CD4-positive, alpha-beta T cell (primary cell): ENCODE results near the gene ADCY5. TPM values are rescaled to one million over a fixed set of nuclear protein-coding genes. Genes with fewer than 3 reads are reported as not detected.

Source experiments
- ATAC-seq: fragments of 200-7000 bp; cut with Tn5 transposase; one replicate; pipeline ENCODE4 v1.10.0; 2022; ENCODE audit warnings: mild to moderate bottlenecking; ENCODE audit not compliant: poor library complexity
- CTCF ChIA-PET: fragments of 350-600 bp; sonication (Branson Sonifier 250); formaldehyde crosslinking; loops from one replicate; lab custom pipeline; 2021; ENCODE audit warnings: antibody characterized with exemption, inconsistent platforms; lab: Charles Lee
- POLR2A ChIA-PET: fragments of 350-600 bp; sonication (Branson Sonifier 250); formaldehyde crosslinking; loops from one replicate; lab custom pipeline; 2021; ENCODE audit warnings: antibody characterized with exemption, inconsistent platforms; lab: Charles Lee
- DNase-seq, 14 experiments: peaks; one replicate each; pipeline ENCODE4 v3.0.0-alpha.2; 2013 to 2020; ENCODE audit warnings: mixed read lengths in 2 of 14
- H3K27ac ChIP-seq, 2 donors: one replicate each; pipeline versions ENCODE4 v1.5.1 to v1.7.0; 2013; ENCODE audit warnings: low read length in 2 of 2, low read depth in 1 of 2, mild to moderate bottlenecking in 1 of 2
- H3K27me3 ChIP-seq, 2 experiments: 1 replicate in 1 of 2; 2 replicates in 1 of 2; pipeline versions ENCODE4 v1.6.1 to v1.7.0; 2013; ENCODE audit warnings: low read length in 2 of 2, control low read depth in 1 of 2, mild to moderate bottlenecking in 1 of 2, moderate library complexity in 1 of 2; ENCODE audit not compliant: insufficient read depth in 2 of 2, control insufficient read depth in 1 of 2
- H3K36me3 ChIP-seq: one replicate; pipeline ENCODE4 v1.6.1; 2013; ENCODE audit warnings: low read length, control low read depth; ENCODE audit not compliant: insufficient read depth
- H3K4me1 ChIP-seq: one replicate; pipeline ENCODE4 v1.6.1; 2013; ENCODE audit warnings: low read length, control low read depth; ENCODE audit not compliant: insufficient read depth
- H3K4me3 ChIP-seq: one replicate; pipeline ENCODE4 v1.5.1; 2013; ENCODE audit warnings: mild to moderate bottlenecking, low read length, moderate library complexity
- H3K9me3 ChIP-seq, 2 experiments: 1 replicate in 1 of 2; 2 replicates in 1 of 2; pipeline versions ENCODE4 v1.6.1 to v1.7.0; 2013; ENCODE audit warnings: low read length in 2 of 2, mild to moderate bottlenecking in 2 of 2, control low read depth in 1 of 2, moderate library complexity in 1 of 2; ENCODE audit not compliant: control insufficient read depth in 1 of 2, insufficient read depth in 1 of 2
- H3K27ac Mint-ChIP-seq: one replicate; pipeline ENCODE4 v1.8.0; 2020; ENCODE audit warnings: mixed read lengths
- H3K27me3 Mint-ChIP-seq: one replicate; pipeline ENCODE4 v1.8.0; 2021; ENCODE audit warnings: mixed read lengths
- H3K36me3 Mint-ChIP-seq: one replicate; pipeline ENCODE4 v1.8.0; 2021; ENCODE audit warnings: low read depth, mixed read lengths
- H3K4me1 Mint-ChIP-seq: one replicate; pipeline ENCODE4 v1.8.0; 2021; ENCODE audit warnings: low read depth, mixed read lengths
- H3K4me3 Mint-ChIP-seq: one replicate; pipeline ENCODE4 v1.8.0; 2020; ENCODE audit warnings: mild to moderate bottlenecking, mixed read lengths
- H3K9me3 Mint-ChIP-seq: one replicate; pipeline ENCODE4 v1.8.0; 2020; ENCODE audit warnings: mixed read lengths
- intact Hi-C, 2 experiments: fragments of 100-400 bp; cut with DNase I in 1 of 2; cut with micrococcal nuclease in 1 of 2; formaldehyde crosslinking; loops; one replicate each; pipeline versions ENCODE4 v1.15.1 to v1.9.0; 2023 to 2025; cut with DNase I, micrococcal nuclease
- total RNA-seq, 174 experiments: library from RNA in 2 of 174; stranded (reverse) in 2 of 174; gene quantifications; one replicate each; pipeline ENCODE4 v1.2.3 and lab custom pipeline; 2021 to 2026
- TF ChIP-seq, protein P1 (sequence below): fragments of 200-600 bp; IDR thresholded peaks from one replicate; pipeline ENCODE4 v1.8.0; 2022; ENCODE audit warnings: antibody characterized with exemption, mild to moderate bottlenecking

Gene ADCY5
- total RNA-seq, 2 experiments from 2014 or later = not detected

DNA sequence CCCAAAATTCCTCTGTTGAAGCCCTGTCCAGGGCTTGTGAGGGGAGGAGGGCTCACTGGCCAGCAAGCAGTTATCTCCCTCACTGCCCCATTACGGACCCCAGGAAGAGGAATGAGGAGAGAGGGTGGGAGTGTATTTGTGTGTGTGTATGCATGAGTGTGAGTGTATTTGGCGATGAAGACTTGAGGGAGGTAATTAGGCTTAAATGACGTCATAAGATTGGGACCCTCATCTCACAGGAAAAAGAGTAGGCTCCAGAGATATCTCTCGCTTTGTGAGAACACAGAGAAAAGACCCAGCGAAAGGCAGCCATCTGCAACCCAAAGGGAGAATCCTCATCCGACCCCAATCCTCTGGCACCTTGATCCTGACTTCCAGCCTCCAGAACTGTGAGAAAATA lies 32.2 kb downstream of the ADCY5 start:
- POLR2A ChIA-PET = no interaction called here
- H3K9me3 ChIP-seq = no peaks in the 10 kb centered on the region
- CTCF ChIA-PET = no interaction called here
- ATAC-seq (no peak), DNase-seq (no peak)
- H3K27me3 Mint-ChIP-seq = peaks cover 10% of the 10 kb centered on the region
- TF ChIP-seq, protein P1, sequence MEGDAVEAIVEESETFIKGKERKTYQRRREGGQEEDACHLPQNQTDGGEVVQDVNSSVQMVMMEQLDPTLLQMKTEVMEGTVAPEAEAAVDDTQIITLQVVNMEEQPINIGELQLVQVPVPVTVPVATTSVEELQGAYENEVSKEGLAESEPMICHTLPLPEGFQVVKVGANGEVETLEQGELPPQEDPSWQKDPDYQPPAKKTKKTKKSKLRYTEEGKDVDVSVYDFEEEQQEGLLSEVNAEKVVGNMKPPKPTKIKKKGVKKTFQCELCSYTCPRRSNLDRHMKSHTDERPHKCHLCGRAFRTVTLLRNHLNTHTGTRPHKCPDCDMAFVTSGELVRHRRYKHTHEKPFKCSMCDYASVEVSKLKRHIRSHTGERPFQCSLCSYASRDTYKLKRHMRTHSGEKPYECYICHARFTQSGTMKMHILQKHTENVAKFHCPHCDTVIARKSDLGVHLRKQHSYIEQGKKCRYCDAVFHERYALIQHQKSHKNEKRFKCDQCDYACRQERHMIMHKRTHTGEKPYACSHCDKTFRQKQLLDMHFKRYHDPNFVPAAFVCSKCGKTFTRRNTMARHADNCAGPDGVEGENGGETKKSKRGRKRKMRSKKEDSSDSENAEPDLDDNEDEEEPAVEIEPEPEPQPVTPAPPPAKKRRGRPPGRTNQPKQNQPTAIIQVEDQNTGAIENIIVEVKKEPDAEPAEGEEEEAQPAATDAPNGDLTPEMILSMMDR = no peak
- intact Hi-C loops = no loop called here
- H3K27ac Mint-ChIP-seq = no peak overlapping the region
- no peaks in the 10 kb centered on the region for H3K36me3 ChIP-seq
- H3K27me3 ChIP-seq = no peaks in the 10 kb centered on the region
- H3K4me1 Mint-ChIP-seq = no peaks in the 10 kb centered on the region
- H3K4me1 ChIP-seq = no peaks in the 10 kb centered on the region
- no peak overlapping the region for H3K4me3 ChIP-seq
- no peak overlapping the region for H3K4me3 Mint-ChIP-seq
- no peaks in the 10 kb centered on the region for H3K9me3 Mint-ChIP-seq
- no peaks in the 10 kb centered on the region for H3K36me3 Mint-ChIP-seq
- no peak overlapping the region for H3K27ac ChIP-seq

DNA sequence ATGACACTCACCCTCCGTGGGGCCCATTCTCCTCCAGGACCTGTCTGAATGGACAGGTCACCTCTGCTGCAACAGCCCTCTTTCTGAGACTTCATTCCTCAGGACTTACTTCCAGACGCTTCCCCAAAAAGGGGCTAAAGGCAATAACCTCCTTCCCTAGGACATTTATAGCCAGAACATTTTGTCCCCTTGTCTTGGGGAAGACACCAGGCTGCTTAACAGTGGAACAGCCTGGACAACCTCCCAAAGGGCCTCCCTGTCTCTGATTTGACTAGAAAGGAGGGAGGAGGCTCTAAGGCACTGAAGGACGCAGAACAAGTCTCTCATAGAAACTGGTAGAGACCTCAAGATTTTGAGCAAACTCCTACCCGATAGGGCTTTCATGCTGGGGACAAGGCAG lies 32.7 kb downstream of the ADCY5 start:
- TF ChIP-seq, protein P1 = no peak
- POLR2A ChIA-PET = no interaction called here
- CTCF ChIA-PET = no interaction called here
- Histone ChIP-seq H3K4me1 (no peaks in the 10 kb centered on the region), H3K27me3 (no peaks in the 10 kb centered on the region), H3K36me3 (no peaks in the 10 kb centered on the region), H3K4me3 (no peak overlapping the region), H3K27ac (no peak overlapping the region), H3K9me3 (no peaks in the 10 kb centered on the region)
- Mint-ChIP-seq H3K36me3 (no peaks in the 10 kb centered on the region), H3K27me3 (peaks cover 10% of the 10 kb centered on the region), H3K9me3 (no peaks in the 10 kb centered on the region), H3K4me1 (no peaks in the 10 kb centered on the region), H3K4me3 (no peak overlapping the region), H3K27ac (no peak overlapping the region)
- intact Hi-C loops = no loop called here
- ATAC-seq = no peak
- no peak for DNase-seq

DNA sequence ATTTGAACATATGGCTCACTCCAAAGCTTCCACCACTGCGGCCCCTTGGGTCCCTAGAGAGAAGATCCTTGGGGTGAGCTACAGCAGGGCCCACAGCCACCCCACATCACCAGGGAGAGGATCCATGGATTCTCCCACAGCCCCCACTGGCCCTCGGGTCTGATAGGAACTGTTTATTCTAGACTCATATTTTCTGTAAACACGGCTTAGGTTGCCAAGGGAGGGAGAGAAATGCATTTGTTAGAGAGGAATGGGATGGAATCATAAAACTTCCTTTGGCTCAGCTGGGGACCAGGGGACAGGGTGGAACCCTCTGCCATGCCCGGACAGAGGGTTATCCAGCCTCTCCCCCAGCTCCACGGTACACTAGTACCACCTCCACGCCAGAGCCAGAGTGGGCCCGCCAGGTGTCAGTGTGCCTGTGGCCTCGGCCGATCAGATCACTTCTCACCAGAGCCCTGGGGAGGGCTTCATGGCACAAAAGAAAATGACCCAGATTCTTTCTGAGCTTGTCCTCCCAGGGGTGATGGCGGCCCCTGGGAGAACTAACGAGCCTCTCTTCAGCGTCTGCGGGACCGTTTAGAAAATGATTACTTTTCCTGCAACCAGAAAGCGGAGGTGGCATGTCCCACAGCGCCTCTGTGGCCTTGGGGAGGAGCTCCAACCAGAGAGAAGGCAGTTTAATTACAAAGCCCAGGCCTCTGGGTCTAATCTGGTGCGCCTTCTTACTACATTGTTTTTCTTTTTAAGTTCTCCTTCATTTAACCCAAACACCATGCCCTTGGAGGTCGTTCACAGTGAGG lies 33.7 kb downstream of the ADCY5 start:
- no peak overlapping the region for H3K27ac Mint-ChIP-seq
- Histone ChIP-seq H3K9me3 (no peaks in the 10 kb centered on the region), H3K4me3 (no peak overlapping the region), H3K27ac (no peak overlapping the region), H3K27me3 (no peaks in the 10 kb centered on the region), H3K36me3 (no peaks in the 10 kb centered on the region), H3K4me1 (no peaks in the 10 kb centered on the region)
- POLR2A ChIA-PET = no interaction called here
- H3K4me3 Mint-ChIP-seq = no peak overlapping the region
- TF ChIP-seq, protein P1 = no peak
- DNase-seq (no peak), ATAC-seq (no peak)
- no peaks in the 10 kb centered on the region for H3K36me3 Mint-ChIP-seq
- intact Hi-C loops = no loop called here
- no peaks in the 10 kb centered on the region for H3K4me1 Mint-ChIP-seq
- no peaks in the 10 kb centered on the region for H3K9me3 Mint-ChIP-seq
- H3K27me3 Mint-ChIP-seq = peaks cover 10% of the 10 kb centered on the region
- CTCF ChIA-PET = no interaction called here
